AG04449 (cell line): ENCODE data around the gene RIOX2.

ENCODE experiments used
- CTCF ChIA-PET: fragments of 350-600 bp; formaldehyde crosslinking; extraction: SDS; loops from one replicate; lab custom pipeline; 2021; ENCODE audit warnings: antibody characterized with exemption; lab: Yijun Ruan, JAX
- POLR2A ChIA-PET: fragments of 400-600, 350-600 bp; formaldehyde crosslinking; extraction: SDS; loops from one replicate; lab custom pipeline; 2020; ENCODE audit warnings: antibody characterized with exemption, inconsistent platforms; lab: Yijun Ruan, JAX
- DNase-seq: peaks from one replicate; pipeline ENCODE4 v3.0.0-alpha.2; 2010; ENCODE audit warnings: low read depth, low spot score
- H3K4me3 ChIP-seq: 2 replicates; pipeline ENCODE4 v1.5.1; 2011; ENCODE audit warnings: low read depth, mild to moderate bottlenecking, control low read depth, low read length
- CTCF ChIP-seq: IDR thresholded peaks from one replicate; pipeline ENCODE4 v1.5.1; 2011; ENCODE audit warnings: mild to moderate bottlenecking, moderate library complexity, low read length, control low read depth, inconsistent platforms; ENCODE audit not compliant: insufficient read depth; ENCODE audit errors: missing control alignments

The RIOX2 gene

GRCh38 chr3:97935842-97936241 lies 36.4 kb downstream of the RIOX2 start:
- no peak for DNase-seq
- ChIA-PET POLR2A (no interaction called here), CTCF (no interaction called here)
- no peak for TF ChIP-seq CTCF
- H3K4me3 ChIP-seq, result no peak overlapping the region

DNA sequence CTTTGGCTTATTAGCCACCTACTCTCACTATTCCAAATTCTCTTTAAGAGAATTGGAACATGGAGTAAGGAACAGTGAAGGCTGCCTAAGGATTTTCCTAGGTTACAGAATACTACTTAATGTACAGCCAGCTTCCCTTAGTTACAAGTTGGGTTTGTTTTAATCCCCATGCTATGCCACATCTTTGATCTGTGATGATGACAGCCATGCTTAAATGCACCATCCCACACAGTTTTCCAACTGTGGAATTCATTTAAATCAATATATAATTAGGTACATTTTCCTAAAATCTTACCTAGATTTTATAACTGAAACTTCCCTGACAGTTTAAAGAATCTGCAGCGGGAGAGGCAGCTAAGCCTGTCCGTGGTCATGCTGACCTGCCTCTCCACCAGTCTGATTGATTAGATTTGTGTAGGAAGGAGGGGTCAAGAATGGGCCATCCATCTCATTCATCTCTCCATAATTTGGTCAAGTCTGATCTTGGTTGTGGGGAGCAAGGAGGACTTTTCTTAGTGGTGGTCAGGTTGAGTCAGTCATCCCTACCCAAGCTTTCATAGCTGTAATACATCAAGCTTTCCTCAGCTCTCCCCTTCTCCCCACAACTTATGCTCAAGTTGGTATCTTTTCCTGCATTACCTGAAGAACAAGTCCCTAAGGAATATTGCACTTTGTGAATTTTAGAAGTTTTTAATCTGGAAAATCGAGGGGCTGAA lies 37.1 kb downstream of the RIOX2 start:
- TF ChIP-seq CTCF, result no peak
- H3K4me3 ChIP-seq, result no peak overlapping the region
- ChIA-PET POLR2A (no interaction called here), CTCF (no interaction called here)
- no peak for DNase-seq

- ChIA-PET CTCF (interaction anchor here (0.8 kb wide), 1 partner anchor 11 kb away, joined by 4 read pairs; no protein-coding TSS in a partner anchor), POLR2A (no interaction called here)
- DNase-seq, result no peak
Observed at GRCh38 chr3:97932387-97932801, 39.8 kb downstream of the RIOX2 start.

DNA sequence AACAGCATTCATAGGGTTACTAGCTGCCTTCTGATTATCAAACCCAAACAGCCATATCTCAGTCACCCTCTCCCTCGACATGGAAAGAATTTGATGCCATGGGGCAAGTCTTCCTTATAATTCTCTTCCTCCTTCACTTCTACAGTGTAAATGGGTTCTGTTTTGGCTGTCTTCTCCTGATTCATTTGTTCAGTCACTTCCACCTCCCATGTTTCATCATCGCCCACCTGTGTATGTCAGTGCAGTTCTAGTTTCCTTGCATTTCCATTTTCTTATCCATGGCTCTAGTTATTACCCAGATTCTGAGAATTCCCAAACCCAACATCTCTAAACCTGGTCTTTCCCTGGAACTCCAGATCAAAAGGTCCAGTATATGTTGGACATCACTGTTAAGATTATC lies 41.0 kb downstream of the RIOX2 start:
- no peak for TF ChIP-seq CTCF
- DNase-seq, result no peak
- POLR2A ChIA-PET, result no interaction called here
- H3K4me3 ChIP-seq, result no peak overlapping the region
- CTCF ChIA-PET, result no interaction called here

More at GRCh38 chr3:97932387-97932801, 39.8 kb downstream of the RIOX2 start:
- no peak for TF ChIP-seq CTCF
- H3K4me3 ChIP-seq, result no peak overlapping the region

- no peak for DNase-seq
- CTCF ChIA-PET, result interaction anchor here (1.5 kb wide), 1 partner anchor 13 kb away, joined by 5 read pairs; no protein-coding TSS in a partner anchor
- H3K4me3 ChIP-seq, result no peak overlapping the region
- POLR2A ChIA-PET, result no interaction called here
- no peak for TF ChIP-seq CTCF
Observed at GRCh38 chr3:97930018-97930417, 42.2 kb downstream of the RIOX2 start.

DNA sequence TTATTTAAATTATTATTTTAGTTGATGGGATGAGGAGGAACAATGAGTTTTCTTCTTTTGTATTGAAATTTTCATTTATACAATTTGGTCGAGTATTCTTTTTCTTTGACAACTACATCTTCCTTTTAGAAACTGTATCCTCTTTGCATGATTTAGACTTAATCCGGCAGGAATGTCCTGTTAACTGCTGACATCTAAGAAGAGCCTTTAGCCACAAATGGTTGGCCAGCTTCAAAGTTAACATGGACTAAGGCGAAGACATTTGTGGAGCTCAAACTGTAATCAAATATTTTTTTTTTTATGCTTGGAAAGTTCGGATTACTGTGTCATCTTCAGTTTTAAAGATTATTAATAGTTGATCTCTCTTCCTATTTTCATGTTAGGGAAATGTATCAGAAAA lies 43.2 kb downstream of the RIOX2 start:
- ChIA-PET CTCF (interaction anchor here (1.5 kb wide), 1 partner anchor 14 kb away, joined by 5 read pairs; no protein-coding TSS in a partner anchor), POLR2A (no interaction called here)
- H3K4me3 ChIP-seq, result no peak overlapping the region
- TF ChIP-seq CTCF, result no peak
- no peak for DNase-seq
